Measurements from ENCODE around the gene ERMN.

ERMN gene

GRCh38 chr2:157337978-157338377 is 12.4 kb upstream of the ERMN start:
- Histone ChIP-seq H3K4me3 (ENCODE audit: severe bottlenecking) (no peak overlapping the region), H3K9me3 (ENCODE audit: severe bottlenecking) (no peaks in the 10 kb centered on the region), H3K27ac (ENCODE audit: poor library complexity, severe bottlenecking) (no peak overlapping the region), H3K4me1 (ENCODE audit: insufficient read depth, poor library complexity, severe bottlenecking) (no peaks in the 10 kb centered on the region), H3K27me3 (ENCODE audit: insufficient read depth, poor library complexity, severe bottlenecking) (no peaks in the 10 kb centered on the region), H3K36me3 (ENCODE audit: low read depth) (no peaks in the 10 kb centered on the region)
- no peak for TF ChIP-seq CTCF (IDR thresholded peaks at IDR 0.05; ENCODE audit: poor library complexity, severe bottlenecking)
- DNase-seq (ENCODE audit: low spot score) = no peak
- no peak for ATAC-seq (ENCODE audit: low read depth)

GRCh38 chr2:157336137-157337010 is 10.8 kb upstream of the ERMN start:
- Histone ChIP-seq H3K4me1 (ENCODE audit: insufficient read depth, poor library complexity, severe bottlenecking) (no peaks in the 10 kb centered on the region), H3K27me3 (ENCODE audit: insufficient read depth, poor library complexity, severe bottlenecking) (no peaks in the 10 kb centered on the region), H3K27ac (ENCODE audit: poor library complexity, severe bottlenecking) (no peak overlapping the region), H3K9me3 (ENCODE audit: severe bottlenecking) (no peaks in the 10 kb centered on the region), H3K4me3 (ENCODE audit: severe bottlenecking) (no peak overlapping the region), H3K36me3 (ENCODE audit: low read depth) (no peaks in the 10 kb centered on the region)
- peak; percentile 87 for TF ChIP-seq CTCF (IDR thresholded peaks at IDR 0.05; ENCODE audit: poor library complexity, severe bottlenecking)
- DNase-seq (ENCODE audit: low spot score) = no peak
- no peak; the same call in 2 of the 3 replicates for ATAC-seq (ENCODE audit: low read depth)

- ATAC-seq (ENCODE audit: low read depth) (no peak), DNase-seq (ENCODE audit: low spot score) (no peak)
- Histone ChIP-seq H3K4me1 (ENCODE audit: insufficient read depth, poor library complexity, severe bottlenecking) (peaks cover 3% of the 10 kb centered on the region), H3K9me3 (ENCODE audit: severe bottlenecking) (no peaks in the 10 kb centered on the region), H3K4me3 (ENCODE audit: severe bottlenecking) (no peak overlapping the region), H3K27me3 (ENCODE audit: insufficient read depth, poor library complexity, severe bottlenecking) (no peaks in the 10 kb centered on the region), H3K36me3 (ENCODE audit: low read depth) (no peaks in the 10 kb centered on the region), H3K27ac (ENCODE audit: poor library complexity, severe bottlenecking) (no peak overlapping the region)
- TF ChIP-seq CTCF (IDR thresholded peaks at IDR 0.05; ENCODE audit: poor library complexity, severe bottlenecking) = no peak
Measured at GRCh38 chr2:157334797-157335196, 9.2 kb upstream of the ERMN start.

GRCh38 chr2:157334335-157334734 is 8.7 kb upstream of the ERMN start:
- DNase-seq (ENCODE audit: low spot score) (no peak), ATAC-seq (ENCODE audit: low read depth) (no peak)

More at GRCh38 chr2:157334335-157334734, 8.7 kb upstream of the ERMN start:
- Histone ChIP-seq H3K27me3 (ENCODE audit: insufficient read depth, poor library complexity, severe bottlenecking) (no peaks in the 10 kb centered on the region), H3K27ac (ENCODE audit: poor library complexity, severe bottlenecking) (no peak overlapping the region), H3K4me1 (ENCODE audit: insufficient read depth, poor library complexity, severe bottlenecking) (peaks cover 7% of the 10 kb centered on the region), H3K4me3 (ENCODE audit: severe bottlenecking) (no peak overlapping the region), H3K9me3 (ENCODE audit: severe bottlenecking) (no peaks in the 10 kb centered on the region), H3K36me3 (ENCODE audit: low read depth) (no peaks in the 10 kb centered on the region)
- no peak for TF ChIP-seq CTCF (IDR thresholded peaks at IDR 0.05; ENCODE audit: poor library complexity, severe bottlenecking)
